ENCODE results near the gene MNX1.

- no peak for TF ChIP-seq CTCF (IDR thresholded peaks at IDR 0.05; ENCODE audit: low read depth, low read length, poor library complexity, severe bottlenecking)
- TF ChIP-seq EZH2phosphoT487 (IDR thresholded peaks at IDR 0.05; ENCODE audit: borderline replicate concordance, low read length), result no peak
Observed at GRCh38 chr7:157043745-157044144, 33.3 kb upstream of the MNX1 start.
